Neuronal stem cell (in vitro differentiated cells): ENCODE data around the gene EPO.

Source experiments
- DNase-seq: peaks from one replicate; pipeline ENCODE4 v3.0.0-alpha.2; 2013; ENCODE audit warnings: low spot score
- H2AFZ ChIP-seq: one replicate; pipeline ENCODE4 v1.6.1; 2013; ENCODE audit warnings: mild to moderate bottlenecking, low read length, inconsistent platforms
- H2AK5ac ChIP-seq: 2 replicates; pipeline ENCODE4 v1.6.1; 2013; ENCODE audit warnings: low read depth, mild to moderate bottlenecking, inconsistent platforms, low read length, moderate library complexity, mixed read lengths
- H2BK120ac ChIP-seq: 2 replicates; pipeline ENCODE4 v1.6.1; 2013; ENCODE audit warnings: low read depth, mild to moderate bottlenecking, inconsistent platforms, low read length, moderate library complexity, mixed read lengths
- H2BK12ac ChIP-seq: one replicate; pipeline ENCODE4 v1.6.1; 2013; ENCODE audit warnings: low read length, inconsistent platforms
- H2BK15ac ChIP-seq: 2 replicates; pipeline ENCODE4 v1.6.1; 2013; ENCODE audit warnings: mild to moderate bottlenecking, low read length, inconsistent platforms, mixed read lengths
- H2BK5ac ChIP-seq: one replicate; pipeline ENCODE4 v1.6.1; 2013; ENCODE audit warnings: inconsistent platforms, mild to moderate bottlenecking, low read length, moderate library complexity
- H3K14ac ChIP-seq: one replicate; pipeline ENCODE4 v1.6.1; 2013; ENCODE audit warnings: low read length, inconsistent platforms
- H3K18ac ChIP-seq: 2 replicates; pipeline ENCODE4 v1.6.1; 2013; ENCODE audit warnings: low read length, inconsistent platforms
- H3K23ac ChIP-seq: 2 replicates; pipeline ENCODE4 v1.6.1; 2013; ENCODE audit warnings: low read depth, mild to moderate bottlenecking, mixed read lengths, low read length, inconsistent platforms; ENCODE audit not compliant: poor library complexity
- H3K27ac ChIP-seq: replicated peaks from 3 replicates; pipeline ENCODE4 v1.5.1; 2013; ENCODE audit warnings: low read length, inconsistent platforms
- H3K27me3 ChIP-seq, 3 experiments: 2 replicates each; pipeline ENCODE4 v1.6.1; 2013; ENCODE audit warnings: low read length in 3 of 3, mild to moderate bottlenecking in 2 of 3, inconsistent platforms in 1 of 3, low read depth in 1 of 3, mixed read lengths in 1 of 3, moderate library complexity in 1 of 3; ENCODE audit not compliant: control insufficient read depth in 3 of 3, insufficient read depth in 3 of 3
- H3K36me3 ChIP-seq, 2 donors: replicated peaks in 1 of 2; 2 replicates each; pipeline ENCODE4 v1.6.1; 2013; ENCODE audit warnings: low read length in 2 of 2; ENCODE audit not compliant: control insufficient read depth in 2 of 2, insufficient read depth in 2 of 2
- H3K4ac ChIP-seq: 2 replicates; pipeline ENCODE4 v1.6.1; 2013; ENCODE audit warnings: inconsistent platforms, mild to moderate bottlenecking, low read length, moderate library complexity
- H3K4me1 ChIP-seq, 2 donors: 1 replicate in 1 of 2; 2 replicates in 1 of 2; pipeline ENCODE4 v1.6.1; 2013; ENCODE audit warnings: low read length in 2 of 2, low read depth in 1 of 2; ENCODE audit not compliant: control insufficient read depth in 2 of 2, insufficient read depth in 1 of 2
- H3K4me2 ChIP-seq: one replicate; pipeline ENCODE4 v1.6.1; 2013; ENCODE audit warnings: mild to moderate bottlenecking, low read length, inconsistent platforms; ENCODE audit not compliant: insufficient read depth, poor library complexity, severe bottlenecking
- H3K4me3 ChIP-seq, 2 donors: 2 replicates each; pipeline ENCODE4 v1.5.1; 2013; ENCODE audit warnings: low read length in 2 of 2, mild to moderate bottlenecking in 2 of 2, inconsistent platforms in 1 of 2, moderate library complexity in 1 of 2
- H3K79me1 ChIP-seq: one replicate; pipeline ENCODE4 v1.6.1; 2013; ENCODE audit warnings: low read depth, mild to moderate bottlenecking, inconsistent platforms, low read length, moderate library complexity
- H3K9ac ChIP-seq: one replicate; pipeline ENCODE4 v1.6.1; 2013; ENCODE audit warnings: mild to moderate bottlenecking, low read depth, low read length, inconsistent platforms; ENCODE audit not compliant: poor library complexity
- H3K9me3 ChIP-seq, 2 donors: replicated peaks in 1 of 2; 2 replicates each; pipeline versions ENCODE3 to v1.6.1; 2013; ENCODE audit warnings: low read length in 2 of 2, mild to moderate bottlenecking in 2 of 2, inconsistent platforms in 1 of 2, low read depth in 1 of 2, mixed read lengths in 1 of 2, moderate library complexity in 1 of 2; ENCODE audit not compliant: control insufficient read depth in 2 of 2, insufficient read depth in 1 of 2
- H4K8ac ChIP-seq: one replicate; pipeline ENCODE4 v1.6.1; 2013; ENCODE audit warnings: low read depth, mild to moderate bottlenecking, inconsistent platforms, low read length, moderate library complexity
- H4K91ac ChIP-seq: one replicate; pipeline ENCODE4 v1.6.1; 2013; ENCODE audit warnings: low read length, low read depth, mild to moderate bottlenecking, inconsistent platforms; ENCODE audit not compliant: poor library complexity
- WGBS, 2 donors: extraction: QIAGEN DNeasy Blood & Tissue Kit; methylation state at CpG; one replicate each; pipeline ENCODE4 v1.1.7; 2013; ENCODE audit warnings: missing lambda C conversion rate in 2 of 2, mixed read lengths in 1 of 2; ENCODE audit not compliant: insufficient read length in 2 of 2, insufficient replicate concordance in 1 of 2; ENCODE audit errors: extremely low coverage in 2 of 2; 5-methylcytosine and 5-hydroxymethylcytosine counted together

Gene EPO

GRCh38 chr7:100676501-100677306 is 43.6 kb upstream of the EPO start:
- DNase-seq: no peak
- Histone ChIP-seq H3K4ac (no peak overlapping the region), H2AFZ (no peak overlapping the region), H3K18ac (peak overlapping the region; percentile 27), H4K91ac (no peak overlapping the region), H3K4me2 (peak overlapping the region; percentile 93), H3K79me1 (peaks cover 20% of the 10 kb centered on the region), H3K27me3 (no peaks in the 10 kb centered on the region), H4K8ac (peak overlapping the region; percentile 92), H3K36me3 (peaks cover 27 to 54% of the 10 kb centered on the region in 2 donors), H3K4me1 (peaks cover 3 to 4% of the 10 kb centered on the region in 2 donors), H3K23ac (peak overlapping the region; percentile 65), H2BK12ac (no peak overlapping the region), H3K9ac (peak overlapping the region; percentile 77), H3K4me3 (peak overlapping the region; percentile 15 to 97), H2BK5ac (no peak overlapping the region), H2BK15ac (no peak overlapping the region), H3K9me3 (peaks cover 0 to under 1% of the 10 kb centered on the region in 2 donors), H2BK120ac (no peak overlapping the region), H3K27ac (peak overlapping the region; percentile 36), H3K14ac (no peak overlapping the region), H2AK5ac (no peak overlapping the region)
- no CpG with 5 or more reads among the region's 23 CpGs for WGBS, 2 donors

DNA sequence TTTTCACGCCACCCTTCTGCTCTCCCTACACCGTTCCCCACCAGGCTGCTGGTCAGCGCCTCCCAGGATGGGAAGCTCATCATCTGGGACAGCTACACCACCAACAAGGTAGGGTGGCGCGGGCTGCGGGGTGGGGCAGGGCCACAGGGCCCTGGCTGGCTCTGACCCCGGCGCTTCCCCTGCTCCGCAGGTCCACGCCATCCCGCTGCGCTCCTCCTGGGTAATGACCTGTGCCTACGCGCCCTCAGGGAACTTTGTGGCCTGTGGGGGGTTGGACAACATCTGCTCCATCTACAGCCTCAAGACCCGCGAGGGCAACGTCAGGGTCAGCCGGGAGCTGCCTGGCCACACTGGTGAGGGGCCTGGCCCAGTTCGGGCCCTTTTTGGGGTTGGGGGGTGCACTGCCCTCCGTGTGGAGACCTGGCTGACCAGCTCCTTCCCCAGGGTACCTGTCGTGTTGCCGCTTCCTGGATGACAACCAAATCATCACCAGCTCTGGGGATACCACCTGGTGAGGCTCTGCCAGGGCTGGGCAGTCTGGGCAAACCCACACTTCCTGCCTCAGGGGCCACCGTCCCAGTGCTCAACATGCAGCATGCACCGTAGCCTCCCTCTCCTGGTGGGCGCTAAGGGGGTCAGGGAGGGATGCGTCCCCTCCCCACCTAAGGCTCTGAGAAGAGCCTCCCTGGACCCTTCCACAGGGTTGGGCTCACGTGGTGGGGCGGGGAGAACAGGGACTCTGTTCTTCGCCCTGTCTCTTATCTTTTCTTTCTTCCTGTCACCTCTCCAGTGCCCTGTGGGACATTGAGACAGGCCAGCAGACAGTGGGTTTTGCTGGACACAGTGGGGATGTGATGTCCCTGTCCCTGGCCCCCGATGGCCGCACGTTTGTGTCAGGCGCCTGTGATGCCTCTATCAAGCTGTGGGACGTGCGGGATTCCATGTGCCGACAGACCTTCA is 42.7 kb upstream of the EPO start:
- Histone ChIP-seq H3K4me1 (peaks cover 3 to 4% of the 10 kb centered on the region in 2 donors), H4K8ac (peak overlapping the region; percentile 92), H3K9me3 (peaks cover 0 to 1% of the 10 kb centered on the region in 2 donors), H3K27ac (no peak overlapping the region), H3K18ac (peak overlapping the region; percentile 66), H3K27me3 (no peaks in the 10 kb centered on the region), H3K14ac (no peak overlapping the region), H3K4ac (no peak overlapping the region), H3K36me3 (peaks cover 35 to 63% of the 10 kb centered on the region in 2 donors), H3K79me1 (peaks cover 24% of the 10 kb centered on the region), H2AFZ (no peak overlapping the region), H3K9ac (peak overlapping the region; percentile 63), H4K91ac (no peak overlapping the region), H3K23ac (peak overlapping the region; percentile 37), H2BK12ac (peak overlapping the region; percentile 22), H3K4me3 (no peak overlapping the region), H2BK5ac (peak overlapping the region; percentile 90), H3K4me2 (no peak overlapping the region), H2AK5ac (peak overlapping the region; percentile 63), H2BK15ac (no peak overlapping the region), H2BK120ac (no peak overlapping the region)
- DNase-seq: no peak
- no CpG with 5 or more reads among the region's 36 CpGs for WGBS, 2 donors

DNA sequence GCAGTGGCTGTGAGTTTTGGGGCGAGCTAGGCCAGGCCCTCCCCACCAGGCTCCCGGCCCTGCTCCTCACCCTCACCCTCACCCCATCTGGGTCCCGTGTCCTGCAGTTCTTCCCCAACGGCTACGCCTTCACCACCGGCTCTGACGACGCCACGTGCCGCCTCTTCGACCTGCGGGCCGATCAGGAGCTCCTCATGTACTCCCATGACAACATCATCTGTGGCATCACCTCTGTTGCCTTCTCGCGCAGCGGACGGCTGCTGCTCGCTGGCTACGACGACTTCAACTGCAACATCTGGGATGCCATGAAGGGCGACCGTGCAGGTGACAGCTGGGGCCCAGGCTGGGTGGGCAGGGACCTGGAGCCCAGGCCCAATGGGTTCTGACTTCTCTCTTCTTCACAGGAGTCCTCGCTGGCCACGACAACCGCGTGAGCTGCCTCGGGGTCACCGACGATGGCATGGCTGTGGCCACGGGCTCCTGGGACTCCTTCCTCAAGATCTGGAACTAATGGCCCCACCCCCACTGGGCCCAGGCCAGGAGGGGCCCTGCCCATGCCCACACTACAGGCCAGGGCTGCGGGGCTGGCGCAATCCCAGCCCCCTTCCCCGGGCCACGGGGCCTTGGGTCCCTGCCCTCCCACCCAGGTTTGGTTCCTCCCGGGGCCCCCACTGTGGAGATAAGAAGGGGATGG is 41.8 kb upstream of the EPO start:
- Histone ChIP-seq H3K9me3 (peaks cover 0 to 1% of the 10 kb centered on the region in 2 donors), H3K36me3 (peaks cover 43 to 72% of the 10 kb centered on the region in 2 donors), H3K9ac (peak overlapping the region; percentile 63), H2BK120ac (no peak overlapping the region), H3K79me1 (peaks cover 27% of the 10 kb centered on the region), H2AK5ac (peak overlapping the region; percentile 63), H3K4me3 (peak overlapping the region in 1 of 2 donors; percentile 37), H3K4me1 (peaks cover 3 to 4% of the 10 kb centered on the region in 2 donors), H3K4me2 (no peak overlapping the region), H2BK12ac (no peak overlapping the region), H3K4ac (no peak overlapping the region), H3K23ac (peak overlapping the region; percentile 37), H3K14ac (no peak overlapping the region), H2BK5ac (peak overlapping the region; percentile 90), H4K91ac (peak overlapping the region; percentile 79), H3K27me3 (no peaks in the 10 kb centered on the region), H2BK15ac (no peak overlapping the region), H4K8ac (no peak overlapping the region), H3K27ac (no peak overlapping the region), H2AFZ (no peak overlapping the region), H3K18ac (peak overlapping the region; percentile 66)
- no CpG with 5 or more reads among the region's 35 CpGs for WGBS, 2 donors
- no peak for DNase-seq
